ENCODE measurements around the gene NOPCHAP1. TPM values are rescaled to one million over a fixed set of nuclear protein-coding genes. Genes with fewer than 3 reads are reported as not detected.

NOPCHAP1 gene
- total and polyA plus RNA-seq, 8 donors: 2.6 to 29.8 (median 10.5) TPM

DNA sequence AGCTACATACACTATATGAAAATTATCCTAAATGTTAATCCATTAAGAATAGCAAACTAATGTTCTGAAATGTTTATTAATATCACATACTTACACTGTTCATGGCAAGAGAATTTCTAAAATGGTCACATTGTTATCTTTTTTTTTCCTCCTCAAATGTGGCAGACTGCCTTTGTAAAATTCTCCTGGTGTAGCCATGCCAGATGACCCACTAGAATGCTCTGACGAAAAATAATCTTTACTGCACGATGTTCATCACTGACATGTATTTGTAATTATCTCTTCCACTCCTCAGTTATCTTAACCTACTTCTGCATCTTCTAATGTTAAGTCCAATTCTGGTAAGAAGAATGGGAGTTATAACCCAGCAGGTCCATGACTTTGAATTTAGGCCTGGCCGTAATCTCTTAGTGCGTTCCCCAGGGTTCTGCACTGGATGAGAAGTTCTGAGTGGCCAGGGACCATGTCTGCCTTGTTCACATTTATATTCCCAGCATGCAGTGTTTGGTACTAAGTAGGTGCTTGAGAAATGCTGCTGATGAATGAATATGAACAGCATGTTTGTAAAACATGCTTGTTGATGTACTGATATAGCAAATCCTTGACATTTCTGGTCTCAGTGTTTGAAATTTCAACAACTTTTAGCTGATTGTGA is 46.7 kb downstream of the NOPCHAP1 start:
- no peak for TF ChIP-seq EP300 (IDR thresholded peaks at IDR 0.05)
- TF ChIP-seq POLR2AphosphoS5 (IDR thresholded peaks at IDR 0.05): no peak
- TF ChIP-seq, protein P1, sequence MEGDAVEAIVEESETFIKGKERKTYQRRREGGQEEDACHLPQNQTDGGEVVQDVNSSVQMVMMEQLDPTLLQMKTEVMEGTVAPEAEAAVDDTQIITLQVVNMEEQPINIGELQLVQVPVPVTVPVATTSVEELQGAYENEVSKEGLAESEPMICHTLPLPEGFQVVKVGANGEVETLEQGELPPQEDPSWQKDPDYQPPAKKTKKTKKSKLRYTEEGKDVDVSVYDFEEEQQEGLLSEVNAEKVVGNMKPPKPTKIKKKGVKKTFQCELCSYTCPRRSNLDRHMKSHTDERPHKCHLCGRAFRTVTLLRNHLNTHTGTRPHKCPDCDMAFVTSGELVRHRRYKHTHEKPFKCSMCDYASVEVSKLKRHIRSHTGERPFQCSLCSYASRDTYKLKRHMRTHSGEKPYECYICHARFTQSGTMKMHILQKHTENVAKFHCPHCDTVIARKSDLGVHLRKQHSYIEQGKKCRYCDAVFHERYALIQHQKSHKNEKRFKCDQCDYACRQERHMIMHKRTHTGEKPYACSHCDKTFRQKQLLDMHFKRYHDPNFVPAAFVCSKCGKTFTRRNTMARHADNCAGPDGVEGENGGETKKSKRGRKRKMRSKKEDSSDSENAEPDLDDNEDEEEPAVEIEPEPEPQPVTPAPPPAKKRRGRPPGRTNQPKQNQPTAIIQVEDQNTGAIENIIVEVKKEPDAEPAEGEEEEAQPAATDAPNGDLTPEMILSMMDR (IDR thresholded peaks at IDR 0.05): no peak
- no peak for TF ChIP-seq POLR2A (IDR thresholded peaks at IDR 0.05)
- intact Hi-C loops (cut with DNase I; ENCODE audit: low total_unique reads): no loop called here
- no peak overlapping the region for H3K4me3 ChIP-seq
- no peaks in the 10 kb centered on the region for H3K27me3 ChIP-seq
- H3K9me3 ChIP-seq: no peaks in the 10 kb centered on the region
- no peak overlapping the region for H3K27ac ChIP-seq
- WGBS, 5 donors: 68 to 98% (median 95%) methylated on average over 4 of the region's 4 CpGs
- H3K36me3 ChIP-seq: peaks cover 0 to 25% (median 7%) of the 10 kb centered on the region in 4 donors
- DNase-seq: no peak
- H3K4me1 ChIP-seq: peaks cover 0 to 18% (median 8%) of the 10 kb centered on the region in 4 donors

DNA sequence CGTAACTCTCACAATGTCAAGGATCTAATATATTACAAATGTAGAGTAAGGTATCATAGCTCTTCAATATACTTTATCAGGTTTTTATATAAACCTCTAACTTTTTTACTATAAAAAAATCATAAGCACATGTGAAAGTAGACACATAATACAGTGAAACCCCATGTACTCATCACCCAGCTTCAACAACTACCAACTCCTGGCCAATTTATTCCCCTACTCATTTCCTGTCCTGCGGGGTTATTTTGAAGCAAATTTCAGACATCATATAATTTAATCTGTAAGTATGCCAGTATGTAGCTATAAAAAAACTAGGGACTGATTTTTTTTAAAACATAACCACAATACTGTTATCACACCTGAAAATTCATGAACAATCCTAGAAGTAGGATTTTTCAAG is 47.7 kb downstream of the NOPCHAP1 start:
- intact Hi-C loops (cut with DNase I; ENCODE audit: low total_unique reads): no loop called here
- WGBS, 5 donors: 83 to 91% (median 86%) methylated on average over 2 of the region's 2 CpGs
- TF ChIP-seq POLR2A (IDR thresholded peaks at IDR 0.05): no peak
- TF ChIP-seq, protein P1 (IDR thresholded peaks at IDR 0.05): no peak
- no peak for TF ChIP-seq EP300 (IDR thresholded peaks at IDR 0.05)
- TF ChIP-seq POLR2AphosphoS5 (IDR thresholded peaks at IDR 0.05): no peak

More for the DNA sequence above, 47.7 kb downstream of the NOPCHAP1 start:
- no peak overlapping the region for H3K4me3 ChIP-seq
- H3K27me3 ChIP-seq: no peaks in the 10 kb centered on the region
- H3K4me1 ChIP-seq: peaks cover 0 to 18% (median 4%) of the 10 kb centered on the region in 4 donors
- H3K27ac ChIP-seq: no peak overlapping the region
- no peaks in the 10 kb centered on the region for H3K9me3 ChIP-seq
- peaks cover 0 to 25% (median 7%) of the 10 kb centered on the region in 4 donors for H3K36me3 ChIP-seq
- DNase-seq: no peak

Other genes starting within 250 kb of the NOPCHAP1 start
- gene SLC41A2, start 28.0 kb upstream of the NOPCHAP1 start, total RNA-seq: 100 to 1,000 TPM in 4 of 5 donors, 10 to 100 TPM in 1; 26.8 to 208 (median 181) TPM
- gene SLC41A2, start 28.0 kb upstream of the NOPCHAP1 start, polyA plus RNA-seq: 10 to 100 TPM in 2 of 3 donors, 1 to 10 TPM in 1; 5.4 to 23.2 (median 14.8) TPM
- gene ALDH1L2, start 98.1 kb downstream of the NOPCHAP1 start, total RNA-seq: 1 to 10 TPM in 3 of 5 donors, under 1 TPM in 2; 0.58 to 8.9 (median 2.6) TPM
- 1 to 10 TPM in 2 of 3 donors, under 1 TPM in 1; 0.61 to 2.2 (median 1.2) TPM for gene ALDH1L2, start 98.1 kb downstream of the NOPCHAP1 start, polyA plus RNA-seq
- 100 to 1,000 TPM in 2 of 5 donors, 10 to 100 TPM in 3; 25.7 to 128 (median 83.1) TPM for gene WASHC4, start 121.4 kb downstream of the NOPCHAP1 start, total RNA-seq
- 1 to 10 TPM; 6.1 to 9.1 (median 7.5) TPM for gene WASHC4, start 121.4 kb downstream of the NOPCHAP1 start, polyA plus RNA-seq
- 100 to 1,000 TPM in 1 of 5 donors, 10 to 100 TPM in 4; 43.4 to 407 (median 69.0) TPM for gene APPL2, start 249.9 kb downstream of the NOPCHAP1 start, total RNA-seq
- gene APPL2, start 249.9 kb downstream of the NOPCHAP1 start, polyA plus RNA-seq: 10 to 100 TPM; 15.9 to 39.0 (median 16.9) TPM

Measured in stomach (tissue), 9 donors.